NB4 (cell line): ENCODE measurements around the gene SH3PXD2B.
"Not testable (repeated sequence)": the region's sequence is repeated elsewhere in the genome, so short reads cannot be mapped to it uniquely, and the experiment has no call there.

Experiments used
- DNase-seq: peaks from one replicate; pipeline ENCODE4 v3.0.0; 2010; ENCODE audit warnings: low read depth
- H3K4me3 ChIP-seq: one replicate; pipeline ENCODE4 v1.5.1; 2011; ENCODE audit warnings: mild to moderate bottlenecking, low read depth, low read length, moderate library complexity
- MAX ChIP-seq: IDR thresholded peaks from 2 replicates; pipeline ENCODE4 v1.6.1; 2011; ENCODE audit warnings: low read depth, low read length
- MYC ChIP-seq: IDR thresholded peaks from 2 replicates; pipeline ENCODE4 v1.6.1; 2011; ENCODE audit warnings: low read depth, low read length
- POLR2A ChIP-seq: IDR thresholded peaks from 2 replicates; pipeline ENCODE4 v1.6.1; 2011; ENCODE audit warnings: mild to moderate bottlenecking; ENCODE audit not compliant: insufficient read length; ENCODE audit errors: extremely low read depth
- TF ChIP-seq, protein P1 (sequence below): IDR thresholded peaks from one replicate; pipeline ENCODE4 v1.5.1; 2012; ENCODE audit warnings: low read depth, low read length

Gene SH3PXD2B

DNA sequence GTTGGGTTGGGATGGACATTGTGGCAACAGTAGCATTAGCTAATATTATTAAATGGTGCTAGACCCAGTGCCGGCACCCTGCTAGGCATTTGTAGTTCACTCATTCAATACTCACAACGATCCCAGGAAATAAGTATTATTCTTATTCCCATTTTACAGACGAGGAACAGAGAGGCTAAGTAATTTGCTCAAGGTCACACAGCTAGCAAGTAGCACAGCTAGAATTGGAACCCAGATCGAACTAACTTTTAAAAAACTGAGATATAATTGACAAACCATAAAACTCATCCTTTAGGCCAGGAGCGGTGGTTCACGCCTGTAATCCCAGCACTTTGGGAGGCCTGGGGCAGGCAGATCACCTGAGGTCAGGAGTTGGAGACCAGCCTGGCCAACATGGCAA lies 79.5 kb downstream of the SH3PXD2B start:
- no peak overlapping the region for H3K4me3 ChIP-seq
- TF ChIP-seq POLR2A: no peak
- TF ChIP-seq MYC: no peak
- no peak for TF ChIP-seq MAX
- TF ChIP-seq, protein P1, sequence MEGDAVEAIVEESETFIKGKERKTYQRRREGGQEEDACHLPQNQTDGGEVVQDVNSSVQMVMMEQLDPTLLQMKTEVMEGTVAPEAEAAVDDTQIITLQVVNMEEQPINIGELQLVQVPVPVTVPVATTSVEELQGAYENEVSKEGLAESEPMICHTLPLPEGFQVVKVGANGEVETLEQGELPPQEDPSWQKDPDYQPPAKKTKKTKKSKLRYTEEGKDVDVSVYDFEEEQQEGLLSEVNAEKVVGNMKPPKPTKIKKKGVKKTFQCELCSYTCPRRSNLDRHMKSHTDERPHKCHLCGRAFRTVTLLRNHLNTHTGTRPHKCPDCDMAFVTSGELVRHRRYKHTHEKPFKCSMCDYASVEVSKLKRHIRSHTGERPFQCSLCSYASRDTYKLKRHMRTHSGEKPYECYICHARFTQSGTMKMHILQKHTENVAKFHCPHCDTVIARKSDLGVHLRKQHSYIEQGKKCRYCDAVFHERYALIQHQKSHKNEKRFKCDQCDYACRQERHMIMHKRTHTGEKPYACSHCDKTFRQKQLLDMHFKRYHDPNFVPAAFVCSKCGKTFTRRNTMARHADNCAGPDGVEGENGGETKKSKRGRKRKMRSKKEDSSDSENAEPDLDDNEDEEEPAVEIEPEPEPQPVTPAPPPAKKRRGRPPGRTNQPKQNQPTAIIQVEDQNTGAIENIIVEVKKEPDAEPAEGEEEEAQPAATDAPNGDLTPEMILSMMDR: no peak
- no peak for DNase-seq

GRCh38 chr5:172373680-172374079 lies 80.6 kb downstream of the SH3PXD2B start:
- TF ChIP-seq MAX (no peak), MYC (no peak), POLR2A (no peak)
- TF ChIP-seq, protein P1: no peak
- H3K4me3 ChIP-seq: no peak overlapping the region
- DNase-seq: no peak

GRCh38 chr5:172371684-172372083 lies 82.6 kb downstream of the SH3PXD2B start:
- no peak for DNase-seq

DNA sequence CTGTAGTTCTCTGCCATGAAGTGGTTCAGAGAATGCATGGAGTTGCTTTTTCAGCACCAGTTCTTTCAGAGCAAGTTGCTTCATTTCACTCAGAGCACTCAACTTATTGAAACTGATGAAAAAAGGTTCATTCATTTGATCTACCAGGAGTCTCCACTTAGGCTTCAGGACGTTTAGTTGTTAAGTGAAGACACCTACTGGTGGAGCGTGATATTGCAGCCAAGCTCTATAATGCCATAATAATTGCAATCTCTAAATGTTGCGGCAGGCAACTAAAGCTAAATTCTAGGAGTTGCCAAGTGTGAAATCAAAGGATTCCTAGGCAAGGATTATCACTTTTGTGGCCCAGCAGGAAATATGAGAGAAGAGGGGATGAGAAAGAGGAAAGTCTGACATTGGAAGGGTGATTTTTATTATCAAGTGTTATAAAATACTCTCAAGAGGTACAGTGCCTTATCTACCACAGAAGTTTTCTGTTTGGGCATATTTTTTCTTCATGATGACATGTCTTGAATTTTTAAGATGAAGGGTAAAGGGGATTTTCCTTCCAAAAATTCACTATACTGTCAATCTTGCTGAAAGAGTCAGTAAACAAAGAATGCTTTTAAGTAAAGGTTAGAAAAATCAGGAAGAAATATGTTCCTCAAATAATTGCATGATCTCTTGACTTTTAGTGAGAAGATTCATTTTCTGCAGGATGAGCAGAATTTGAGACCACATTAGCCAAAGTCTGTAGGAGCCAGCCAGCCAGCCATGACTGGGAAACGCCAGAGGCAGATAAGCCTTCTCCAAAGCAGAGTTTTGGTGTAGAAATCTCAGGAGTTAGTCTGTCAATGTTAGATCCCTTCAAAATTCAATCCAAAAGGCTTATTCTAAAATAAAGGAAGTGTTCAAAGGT lies 83.4 kb downstream of the SH3PXD2B start:
- no peak overlapping the region for H3K4me3 ChIP-seq
- DNase-seq: peak; percentile 61
- TF ChIP-seq, protein P1: peak; percentile 47
- no peak for TF ChIP-seq MYC

More at GRCh38 chr5:172371684-172372083, 82.6 kb downstream of the SH3PXD2B start:
- TF ChIP-seq MAX (no peak), POLR2A (no peak), MYC (no peak)
- TF ChIP-seq, protein P1: no peak
- no peak overlapping the region for H3K4me3 ChIP-seq

- H3K4me3 ChIP-seq: no peak overlapping the region
- DNase-seq: no peak
- TF ChIP-seq MYC: no peak
- no peak for TF ChIP-seq MAX
Observed at GRCh38 chr5:172370237-172370640, 84.1 kb downstream of the SH3PXD2B start.

- not testable (repeated sequence) for DNase-seq, H3K4me3 ChIP-seq
Observed at GRCh38 chr5:172368699-172369098, 85.6 kb downstream of the SH3PXD2B start.
